ENCODE measurements around the gene PRPH.

GRCh38 chr12:49330032-49330619, 35.2 kb downstream of the PRPH start:
- no peak for TF ChIP-seq CTCF (IDR thresholded peaks at IDR 0.05 in 2 of 3, conservative IDR thresholded peaks at IDR 0.05 in 1 of 3; ENCODE audit: insufficient read depth in 2 of 3, low read depth in 1 of 3, low read length in 3 of 3)
- TF ChIP-seq ZC3H11A (IDR thresholded peaks at IDR 0.05; ENCODE audit: low read depth, low read length), result no peak
- TF ChIP-seq GABPA (tag; conservative IDR thresholded peaks at IDR 0.05; ENCODE audit: low read depth), result no peak
- TF ChIP-seq POLR2H (tag; IDR thresholded peaks at IDR 0.05; ENCODE audit: low read depth), result no peak
- TF ChIP-seq GATAD2B (IDR thresholded peaks at IDR 0.05; ENCODE audit: borderline replicate concordance), result no peak
- TF ChIP-seq NUFIP1 (IDR thresholded peaks at IDR 0.05; ENCODE audit: partially characterized antibody), result no peak
- TF ChIP-seq CEBPB (tag; IDR thresholded peaks at IDR 0.05), result no peak
- TF ChIP-seq ZBTB40 (IDR thresholded peaks at IDR 0.05), result no peak
- TF ChIP-seq ZBTB40 (CRISPR knock-in tag; IDR thresholded peaks at IDR 0.05), result no peak
- TF ChIP-seq SAP30 (IDR thresholded peaks at IDR 0.05; ENCODE audit: borderline replicate concordance, insufficient read depth, low read depth, low read length, poor library complexity, severe bottlenecking), result no peak
- TF ChIP-seq MYC (IDR thresholded peaks at IDR 0.05; ENCODE audit: low read depth, low read length), result no peak
- no peak for TF ChIP-seq MYC (CRISPR knock-in tag; IDR thresholded peaks at IDR 0.05; ENCODE audit: borderline replicate concordance, low read depth)
- TF ChIP-seq MAFK (IDR thresholded peaks at IDR 0.05; ENCODE audit: low read length), result no peak

Data from K562 (cell line).